GM23338 (cell line): ENCODE data around the gene MLKL. TPM values are rescaled to one million over a fixed set of nuclear protein-coding genes. Genes with fewer than 3 reads are reported as not detected.

Experiments
- ATAC-seq: fragments of 200-7000 bp; cut with Tn5 transposase; 3 replicates; pipeline ENCODE4 v1.9.1; 2020
- DNase-seq: peaks from one replicate; pipeline ENCODE4 v3.0.0-alpha.2; 2015; ENCODE audit warnings: low spot score
- H2AFZ ChIP-seq: fragments of 200-600 bp; sonication (generic); 2 replicates; pipeline ENCODE4 v1.8.0; 2016; ENCODE audit warnings: antibody characterized with exemption, mild to moderate bottlenecking, moderate library complexity
- H3F3A ChIP-seq: fragments of 200-600 bp; sonication (generic); replicated peaks from 2 replicates; pipeline ENCODE4 v1.8.0; 2017; ENCODE audit warnings: antibody characterized with exemption, mixed run types, low read depth
- H3K27ac ChIP-seq: fragments of 200-600 bp; sonication (generic); 2 replicates; pipeline ENCODE4 v1.6.1; 2016; ENCODE audit warnings: low read depth
- H3K27me3 ChIP-seq: fragments of 200-600 bp; sonication (generic); 2 replicates; pipeline ENCODE4 v1.8.0; 2016; ENCODE audit warnings: mild to moderate bottlenecking, mixed run types, moderate library complexity; ENCODE audit not compliant: insufficient read depth
- H3K36me3 ChIP-seq: fragments of 200-600 bp; sonication (generic); 2 replicates; pipeline ENCODE4 v1.8.0; 2016; ENCODE audit warnings: mild to moderate bottlenecking; ENCODE audit not compliant: insufficient read depth
- H3K4me1 ChIP-seq: fragments of 200-600 bp; sonication (generic); 2 replicates; pipeline ENCODE4 v1.8.0; 2016; ENCODE audit warnings: mild to moderate bottlenecking, moderate library complexity; ENCODE audit not compliant: insufficient read depth
- H3K4me2 ChIP-seq: fragments of 200-600 bp; sonication (generic); 2 replicates; pipeline ENCODE4 v1.7.1; 2017; ENCODE audit warnings: mixed run types
- H3K4me3 ChIP-seq: fragments of 200-600 bp; sonication (generic); 2 replicates; pipeline ENCODE4 v1.6.1; 2016; ENCODE audit warnings: mixed run types
- H3K79me2 ChIP-seq: fragments of 200-600 bp; sonication (generic); replicated peaks from 2 replicates; pipeline ENCODE4 v1.8.0; 2017; ENCODE audit warnings: mild to moderate bottlenecking; ENCODE audit not compliant: insufficient read depth
- H3K9me2 ChIP-seq: fragments of 200-600 bp; sonication (generic); 2 replicates; pipeline ENCODE4 v1.8.0; 2017; ENCODE audit not compliant: insufficient read depth
- H4K20me1 ChIP-seq: fragments of 200-600 bp; sonication (generic); replicated peaks from 2 replicates; pipeline ENCODE4 v1.8.0; 2017; ENCODE audit warnings: mild to moderate bottlenecking; ENCODE audit not compliant: insufficient read depth
- H3K27ac Mint-ChIP-seq: 2 replicates; pipeline ENCODE4 v1.8.0; 2020; ENCODE audit warnings: inconsistent platforms, mild to moderate bottlenecking, moderate library complexity, mixed read lengths
- H3K27me3 Mint-ChIP-seq: 3 replicates; pipeline ENCODE4 v1.8.0; 2022; ENCODE audit warnings: low read depth, mild to moderate bottlenecking, moderate library complexity, mixed read lengths, inconsistent platforms; ENCODE audit not compliant: insufficient read depth, poor library complexity
- H3K36me3 Mint-ChIP-seq: 3 replicates; pipeline ENCODE4 v1.8.0; 2021; ENCODE audit warnings: low read depth, mild to moderate bottlenecking, inconsistent platforms, moderate library complexity, mixed read lengths
- H3K4me1 Mint-ChIP-seq: 3 replicates; pipeline ENCODE4 v1.8.0; 2020; ENCODE audit warnings: mild to moderate bottlenecking, inconsistent platforms, mixed read lengths
- H3K4me3 Mint-ChIP-seq: 3 replicates; pipeline ENCODE4 v1.8.0; 2021; ENCODE audit warnings: moderate library complexity, mild to moderate bottlenecking, inconsistent platforms, mixed read lengths
- H3K9me3 Mint-ChIP-seq: 3 replicates; pipeline ENCODE4 v1.8.0; 2020; ENCODE audit warnings: moderate library complexity, mild to moderate bottlenecking, inconsistent platforms, mixed read lengths
- CREB1 ChIP-seq: fragments of 250-450 bp; sonication (Bioruptor Pico); IDR thresholded peaks from 2 replicates; pipeline ENCODE4 v1.5.0; 2020; ENCODE audit warnings: low read depth, mild to moderate bottlenecking, moderate library complexity
- CTCF ChIP-seq, 2 experiments: fragments of 200-600 bp in 1 of 2; sonication (generic) in 1 of 2; conservative IDR thresholded peaks; 2 replicates each; pipeline versions ENCODE4 v1.5.1 to v1.6.1; 2016 to 2017; ENCODE audit warnings: antibody characterized with exemption in 2 of 2, low read depth in 2 of 2, mild to moderate bottlenecking in 2 of 2, moderate library complexity in 1 of 2
- ETS1 ChIP-seq: IDR thresholded peaks from 2 replicates; pipeline ENCODE4 v1.6.1; 2016; ENCODE audit warnings: antibody characterized with exemption
- EZH2 ChIP-seq: fragments of 200-600 bp; sonication (generic); IDR thresholded peaks from one replicate; pipeline ENCODE4 v1.8.0; 2017; ENCODE audit warnings: antibody characterized with exemption, mild to moderate bottlenecking, low read depth; ENCODE audit not compliant: unreplicated experiment
- EZH2phosphoT487 ChIP-seq: fragments of 200-600 bp; sonication (generic); IDR thresholded peaks from one replicate; pipeline ENCODE4 v1.8.1; 2018; ENCODE audit warnings: antibody characterized with exemption; ENCODE audit not compliant: unreplicated experiment
- JUNB ChIP-seq: IDR thresholded peaks from one replicate; pipeline ENCODE4 v1.6.1; 2016; ENCODE audit warnings: antibody characterized with exemption; ENCODE audit not compliant: unreplicated experiment
- NANOG ChIP-seq: IDR thresholded peaks from 2 replicates; pipeline ENCODE4 v1.6.1; 2016; ENCODE audit warnings: antibody characterized with exemption, borderline replicate concordance
- POLR2AphosphoS5 ChIP-seq: IDR thresholded peaks from 2 replicates; pipeline ENCODE4 v1.6.1; 2016; ENCODE audit warnings: antibody characterized with exemption, low read depth
- REST ChIP-seq: IDR thresholded peaks from one replicate; pipeline ENCODE4 v1.6.1; 2018; ENCODE audit warnings: antibody characterized with exemption; ENCODE audit not compliant: unreplicated experiment
- STAT1 ChIP-seq: IDR thresholded peaks from one replicate; pipeline ENCODE4 v1.6.1; 2016; ENCODE audit warnings: antibody characterized with exemption; ENCODE audit not compliant: unreplicated experiment
- ZNF114 ChIP-seq: fragments of 250-450 bp; sonication (Bioruptor Pico); IDR thresholded peaks from 2 replicates; pipeline ENCODE4 v1.5.0; 2020; ENCODE audit warnings: mild to moderate bottlenecking, moderate library complexity
- ZNF331 ChIP-seq: fragments of 250-450 bp; sonication (Bioruptor Pico); IDR thresholded peaks from 2 replicates; pipeline ENCODE4 v1.5.0; 2020; ENCODE audit warnings: low read depth, mild to moderate bottlenecking, moderate library complexity
- ZNF462 ChIP-seq: fragments of 250-450 bp; sonication (Bioruptor Pico); IDR thresholded peaks from 2 replicates; pipeline ENCODE4 v1.5.0; 2020; ENCODE audit warnings: mild to moderate bottlenecking, moderate library complexity
- polyA plus RNA-seq: library from polyadenylated mRNA; unstranded; fragments of >200 nt; fragmentation: Nextera tagmentation; extraction: Ambion mirVana; gene quantifications from 2 replicates; pipeline ENCODE4 v1.2.1, GENCODE V29; 2016
- total RNA-seq: library from RNA; depleted of rRNA; stranded (reverse); fragments of >200 nt; shearing (Covaris generic); gene quantifications from 2 replicates; pipeline ENCODE4 v1.2.3, GENCODE V29; 2014

MLKL gene
- total and polyA plus RNA-seq, 2 experiments from 2014 or later = 5.1 to 9.7 TPM

GRCh38 chr16:74749291-74750055 is 48.8 kb upstream of the MLKL start:
- DNase-seq = peak; percentile 51
- Histone ChIP-seq H3K36me3 (no peaks in the 10 kb centered on the region), H3K4me2 (0 out of 2 replicates have a peak overlapping the region, but pooled peaks have one; percentile 4), H3K4me3 (no peak overlapping the region), H2AFZ (peak overlapping the region; percentile 63; the same call in 1 of the 2 replicates), H3K27ac (no peak overlapping the region), H3K9me2 (no peaks in the 10 kb centered on the region), H3K79me2 (no peaks in the 10 kb centered on the region), H3F3A (no peaks in the 10 kb centered on the region), H4K20me1 (0 out of 2 replicates have a peak, but pooled peaks cover 3% of the 10 kb centered on the region), H3K4me1 (no peaks in the 10 kb centered on the region), H3K27me3 (no peaks in the 10 kb centered on the region)
- Mint-ChIP-seq H3K9me3 (peaks cover 2% of the 10 kb centered on the region; the same call in 1 of the 3 replicates), H3K4me1 (peaks cover 22% of the 10 kb centered on the region), H3K27ac (peak overlapping the region; percentile 23; the same call in 1 of the 2 replicates), H3K36me3 (no peaks in the 10 kb centered on the region), H3K4me3 (no peak overlapping the region), H3K27me3 (peaks cover 1% of the 10 kb centered on the region)
- ATAC-seq = peak; percentile 78
- TF ChIP-seq REST (no peak), ZNF331 (no peak), POLR2AphosphoS5 (no peak), EZH2 (no peak), ETS1 (no peak), CTCF (conservative IDR thresholded peaks at IDR 0.05; ENCODE audit: low read depth in 2 of 2) (no peak), CREB1 (no peak), NANOG (no peak), ZNF462 (CRISPR knock-in tag) (no peak), ZNF114 (CRISPR knock-in tag) (no peak), STAT1 (no peak), JUNB (no peak), EZH2phosphoT487 (no peak)
